Stimulated activated CD8-positive, alpha-beta memory T cell treated with anti-CD3 and anti-CD28 coated beads, Interleukin-15, amount 100 ng/mL, for 1 hour (primary cell): ENCODE results near the gene DVL1.

ENCODE experiments used
- DNase-seq: peaks from one replicate; pipeline ENCODE4 v3.0.0-alpha.2; 2020; ENCODE audit warnings: low read depth

DVL1 gene

GRCh38 chr1:1309251-1310108 is 39.7 kb downstream of the DVL1 start:
- no peak for DNase-seq

GRCh38 chr1:1308756-1309250 is 40.4 kb downstream of the DVL1 start:
- DNase-seq = no peak

GRCh38 chr1:1307923-1308755 is 41.1 kb downstream of the DVL1 start, which contains the start of the genes ACAP3 and PUSL1:
ACAP3 (minus strand) TSS chr1:1307930; CDS start chr1:1307815, 115 bp downstream.
PUSL1 (plus strand) TSS chr1:1308597; CDS start chr1:1308644, 47 bp downstream.
- peak; percentile 62 for DNase-seq

GRCh38 chr1:1307261-1307922 is 41.8 kb downstream of the DVL1 start:
- DNase-seq = no peak

- no peak for DNase-seq
Observed at GRCh38 chr1:1306661-1307260, 42.5 kb downstream of the DVL1 start.

- DNase-seq = no peak
Observed at GRCh38 chr1:1306070-1306660, 43.1 kb downstream of the DVL1 start.

GRCh38 chr1:1305300-1306069 is 43.7 kb downstream of the DVL1 start:
- peak; percentile 59 for DNase-seq

- no peak for DNase-seq
Observed at GRCh38 chr1:1304331-1305299, 44.6 kb downstream of the DVL1 start.

GRCh38 chr1:1303736-1304135 is 45.5 kb downstream of the DVL1 start:
- no peak for DNase-seq

- DNase-seq = no peak
Observed at GRCh38 chr1:1302951-1303509, 46.2 kb downstream of the DVL1 start.

- DNase-seq = no peak
Observed at GRCh38 chr1:1302006-1302430, 47.2 kb downstream of the DVL1 start.

- no peak for DNase-seq
Observed at GRCh38 chr1:1300352-1300739, 48.9 kb downstream of the DVL1 start.

GRCh38 chr1:1299686-1300351 is 49.4 kb downstream of the DVL1 start:
- DNase-seq = no peak

- DNase-seq = no peak
Observed at GRCh38 chr1:1298861-1299685, 50.1 kb downstream of the DVL1 start.

- no peak for DNase-seq
Observed at GRCh38 chr1:1297802-1298424, 51.3 kb downstream of the DVL1 start.

- DNase-seq = no peak
Observed at GRCh38 chr1:1296070-1297061, 52.9 kb downstream of the DVL1 start.
